ENCODE measurements around the gene PRRC2C. TPM values are rescaled to one million over a fixed set of nuclear protein-coding genes. Genes with fewer than 3 reads are reported as not detected.
"Not testable (repeated sequence)": the region's sequence is repeated elsewhere in the genome, so short reads cannot be mapped to it uniquely, and the experiment has no call there.

Gene PRRC2C
- total and polyA plus RNA-seq, 12 donors, result 44.4 to 103 (median 62.9) TPM

DNA sequence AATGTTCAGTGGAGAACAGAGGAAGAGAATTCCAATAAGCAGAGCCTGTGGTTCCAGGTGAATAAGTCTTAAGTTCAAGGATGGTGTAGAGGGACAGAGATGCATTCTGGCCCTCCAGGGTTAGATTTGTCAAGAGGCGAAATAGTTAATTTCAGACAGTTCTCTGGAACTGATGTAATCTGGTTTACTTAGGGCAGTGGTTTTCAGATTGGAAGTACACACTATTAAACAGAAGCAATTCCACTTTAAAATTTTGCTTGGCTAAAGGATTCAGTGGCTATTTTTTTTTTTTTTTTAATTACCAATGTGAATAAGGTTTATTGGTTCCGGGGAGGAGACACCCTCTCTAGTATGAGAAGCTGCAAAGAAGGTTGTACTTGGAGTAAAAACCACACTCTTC is 111.4 kb downstream of the PRRC2C start:
- no peak for DNase-seq
- Histone ChIP-seq H3K9me3 (replicated peaks in 1 of 3) (no peaks in the 10 kb centered on the region), H3K27ac (no peak overlapping the region), H3K4me1 (replicated peaks in 1 of 2) (no peaks in the 10 kb centered on the region), H3K36me3 (replicated peaks in 1 of 2) (peaks cover 0 to 14% of the 10 kb centered on the region in 2 donors), H3K4me3 (no peak overlapping the region), H3K27me3 (no peaks in the 10 kb centered on the region)
- 91 to 96% (median 94%) methylated on average over 2 of the region's 2 CpGs for WGBS, 4 donors
- TF ChIP-seq POLR2A (IDR thresholded peaks at IDR 0.05), result no peak
- TF ChIP-seq, protein P1, sequence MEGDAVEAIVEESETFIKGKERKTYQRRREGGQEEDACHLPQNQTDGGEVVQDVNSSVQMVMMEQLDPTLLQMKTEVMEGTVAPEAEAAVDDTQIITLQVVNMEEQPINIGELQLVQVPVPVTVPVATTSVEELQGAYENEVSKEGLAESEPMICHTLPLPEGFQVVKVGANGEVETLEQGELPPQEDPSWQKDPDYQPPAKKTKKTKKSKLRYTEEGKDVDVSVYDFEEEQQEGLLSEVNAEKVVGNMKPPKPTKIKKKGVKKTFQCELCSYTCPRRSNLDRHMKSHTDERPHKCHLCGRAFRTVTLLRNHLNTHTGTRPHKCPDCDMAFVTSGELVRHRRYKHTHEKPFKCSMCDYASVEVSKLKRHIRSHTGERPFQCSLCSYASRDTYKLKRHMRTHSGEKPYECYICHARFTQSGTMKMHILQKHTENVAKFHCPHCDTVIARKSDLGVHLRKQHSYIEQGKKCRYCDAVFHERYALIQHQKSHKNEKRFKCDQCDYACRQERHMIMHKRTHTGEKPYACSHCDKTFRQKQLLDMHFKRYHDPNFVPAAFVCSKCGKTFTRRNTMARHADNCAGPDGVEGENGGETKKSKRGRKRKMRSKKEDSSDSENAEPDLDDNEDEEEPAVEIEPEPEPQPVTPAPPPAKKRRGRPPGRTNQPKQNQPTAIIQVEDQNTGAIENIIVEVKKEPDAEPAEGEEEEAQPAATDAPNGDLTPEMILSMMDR (IDR thresholded peaks at IDR 0.05), result no peak
- intact Hi-C loops (cut with DNase I), result no loop called here

DNA sequence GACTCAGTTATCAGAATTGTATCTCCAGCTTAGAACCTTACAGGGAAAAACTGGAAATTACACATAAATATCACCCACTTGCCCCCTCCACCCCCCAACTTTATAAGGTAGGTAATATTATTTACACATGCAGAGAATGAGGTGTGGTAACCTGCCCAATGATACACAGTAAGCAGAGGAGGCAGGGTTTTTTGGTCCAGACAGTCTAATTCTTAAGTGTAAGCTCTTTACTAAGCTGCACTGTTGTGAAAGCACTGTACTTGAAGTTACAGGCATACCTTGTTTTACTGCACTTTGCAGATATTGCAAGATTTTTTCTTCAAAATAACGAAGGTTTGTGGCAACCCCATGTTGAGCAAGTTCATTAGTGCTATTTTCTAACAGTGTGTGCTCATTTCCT is 111.9 kb downstream of the PRRC2C start:
- DNase-seq, result no peak
- Histone ChIP-seq H3K4me3 (no peak overlapping the region), H3K9me3 (replicated peaks in 1 of 3) (no peaks in the 10 kb centered on the region), H3K27me3 (no peaks in the 10 kb centered on the region), H3K36me3 (replicated peaks in 1 of 2) (peaks cover 0 to 9% of the 10 kb centered on the region in 2 donors), H3K4me1 (replicated peaks in 1 of 2) (no peaks in the 10 kb centered on the region), H3K27ac (no peak overlapping the region)
- TF ChIP-seq, protein P1 (IDR thresholded peaks at IDR 0.05), result no peak
- TF ChIP-seq POLR2A (IDR thresholded peaks at IDR 0.05), result no peak
- WGBS, 4 donors, result 57 to 77% (median 71%) methylated on average over 1 of the region's 1 CpG
- intact Hi-C loops (cut with DNase I), result no loop called here

DNA sequence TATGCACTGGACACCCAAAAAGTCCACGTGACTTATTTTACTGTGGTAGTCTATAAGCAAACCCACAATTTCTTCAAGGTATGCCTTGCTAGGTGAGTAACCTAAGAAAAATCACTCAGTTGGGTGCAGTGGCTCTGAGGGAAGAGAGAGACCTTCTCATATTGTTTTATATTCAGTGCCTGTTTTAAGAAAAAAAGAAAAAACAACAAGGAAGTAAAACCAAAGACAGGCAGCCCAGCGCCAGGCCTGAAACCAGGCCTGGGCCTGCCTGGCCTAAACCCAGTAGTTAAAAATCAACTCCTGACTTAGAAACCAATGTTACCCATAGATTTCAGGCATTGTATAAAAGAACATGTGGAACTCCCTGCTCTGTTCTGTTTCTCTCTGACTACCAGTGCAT is 115.0 kb downstream of the PRRC2C start:
- H3K9me3 ChIP-seq (replicated peaks in 1 of 3); H3K27me3 ChIP-seq; H3K36me3 ChIP-seq (replicated peaks in 1 of 2); DNase-seq; H3K4me1 ChIP-seq (replicated peaks in 1 of 2); intact Hi-C loops (cut with DNase I); H3K4me3 ChIP-seq; H3K27ac ChIP-seq: not testable (repeated sequence)
- 92 to 100% (median 93%) methylated on average over 2 of the region's 2 CpGs for WGBS, 4 donors

DNA sequence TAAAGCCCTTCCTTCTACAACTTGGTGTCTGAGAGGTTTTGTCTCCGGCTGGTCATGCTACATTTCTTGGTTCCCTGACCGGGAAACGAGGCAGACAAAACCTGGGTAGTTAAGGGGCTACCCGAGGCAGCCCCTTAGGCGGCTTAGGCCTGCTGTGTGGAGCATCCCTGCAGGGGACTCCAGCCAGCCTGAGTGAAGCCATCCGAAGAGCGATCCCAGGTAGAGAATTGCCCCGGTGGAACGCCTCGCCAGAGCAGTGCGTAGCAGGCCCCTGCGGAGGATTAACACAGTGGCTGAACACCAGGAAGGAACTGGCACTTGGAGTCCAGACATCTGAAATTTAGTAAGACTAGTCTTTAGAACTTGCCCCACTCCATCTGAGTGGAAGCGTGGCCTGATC is 115.5 kb downstream of the PRRC2C start:
- intact Hi-C loops (cut with DNase I), result no loop called here
- 82 to 100% (median 97%) methylated on average over 3 to 13 of the region's 13 CpGs for WGBS, 4 donors
- H3K27me3 ChIP-seq, result no peaks in the 10 kb centered on the region
- TF ChIP-seq POLR2A (IDR thresholded peaks at IDR 0.05), result no peak
- TF ChIP-seq, protein P1 (IDR thresholded peaks at IDR 0.05), result no peak
- no peaks in the 10 kb centered on the region for H3K36me3 ChIP-seq (replicated peaks in 1 of 2)
- DNase-seq, result no peak
- no peak overlapping the region for H3K27ac ChIP-seq
- no peaks in the 10 kb centered on the region for H3K9me3 ChIP-seq (replicated peaks in 1 of 3)
- no peaks in the 10 kb centered on the region for H3K4me1 ChIP-seq (replicated peaks in 1 of 2)
- H3K4me3 ChIP-seq, result no peak overlapping the region

DNA sequence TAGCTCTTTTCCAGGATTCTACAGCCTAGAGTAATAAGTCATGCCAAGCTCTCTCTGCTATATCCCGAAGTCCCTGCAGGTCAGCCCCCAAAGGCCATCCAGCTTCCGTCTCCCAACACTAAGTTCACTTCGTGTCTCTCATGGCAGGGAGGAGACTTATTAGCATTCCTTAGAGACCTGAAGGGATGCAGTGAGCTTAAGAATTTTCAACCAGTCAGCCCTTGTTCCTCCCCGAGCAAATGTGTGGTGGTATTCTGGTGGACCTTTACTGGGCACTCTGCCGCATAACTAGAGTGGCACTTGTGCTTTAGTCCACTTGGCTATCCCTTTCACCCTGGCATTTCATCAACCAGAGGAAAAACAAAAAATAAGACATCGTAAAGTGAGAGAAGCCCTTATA is 117.7 kb downstream of the PRRC2C start:
- H3K4me1 ChIP-seq (replicated peaks in 1 of 2); H3K36me3 ChIP-seq (replicated peaks in 1 of 2); H3K27ac ChIP-seq; H3K27me3 ChIP-seq; intact Hi-C loops (cut with DNase I); H3K9me3 ChIP-seq (replicated peaks in 1 of 3); H3K4me3 ChIP-seq; DNase-seq: not testable (repeated sequence)
- WGBS, 4 donors, result 78 to 94% (median 83%) methylated on average over 3 to 6 of the region's 6 CpGs

Data from adrenal gland (tissue), 12 donors.